K562 (cell line): ENCODE measurements around the gene GADD45B. TPM values are rescaled to one million over a fixed set of nuclear protein-coding genes. Genes with fewer than 3 reads are reported as not detected.

Experiments used
- ATF7 ChIP-seq: fragments of 450-650 bp; IDR thresholded peaks from 2 replicates; pipeline ENCODE4 v1.7.1; 2014; ENCODE audit warnings: mild to moderate bottlenecking, moderate library complexity
- L3MBTL2 ChIP-seq: fragments of 450-650 bp; IDR thresholded peaks from 2 replicates; pipeline ENCODE4 v1.6.1; 2016; ENCODE audit warnings: mild to moderate bottlenecking, moderate library complexity
- NRF1 ChIP-seq, 2 experiments: fragments of 450-650 bp; IDR thresholded peaks in 1 of 2; conservative IDR thresholded peaks in 1 of 2; 2 replicates each; pipeline ENCODE4 v1.6.1; 2014; ENCODE audit warnings: mild to moderate bottlenecking in 2 of 2
- STAT6 ChIP-seq: sonication (generic); formaldehyde crosslinking; IDR thresholded peaks from 2 replicates; pipeline ENCODE4 v1.8.1; 2023; ENCODE audit warnings: mild to moderate bottlenecking, missing genetic modification reagents
- TGIF2 ChIP-seq: sonication (generic); formaldehyde crosslinking; IDR thresholded peaks from 2 replicates; pipeline ENCODE4 v1.8.1; 2022; ENCODE audit warnings: mild to moderate bottlenecking, missing genetic modification reagents, moderate library complexity
- USF2 ChIP-seq: sonication (generic); formaldehyde crosslinking; IDR thresholded peaks from 2 replicates; pipeline ENCODE4 v1.5.0; 2020; ENCODE audit warnings: missing genetic modification reagents
- ZBTB17 ChIP-seq: fragments of 450-650 bp; formaldehyde crosslinking; IDR thresholded peaks from 2 replicates; pipeline ENCODE4 v1.4.0; 2020; ENCODE audit warnings: mild to moderate bottlenecking
- ZBTB40 ChIP-seq, 2 experiments: fragments of 450-650 bp in 1 of 2; sonication (generic) in 1 of 2; formaldehyde crosslinking in 1 of 2; IDR thresholded peaks; 2 replicates each; pipeline versions ENCODE4 v1.7.1 to v1.9.0; 2016 to 2022; ENCODE audit warnings: inconsistent platforms in 1 of 2, mild to moderate bottlenecking in 1 of 2, missing genetic modification reagents in 1 of 2
- ZC3H11A ChIP-seq: IDR thresholded peaks from 2 replicates; pipeline ENCODE4 v1.6.1; 2012; ENCODE audit warnings: low read depth, low read length, improper control_type of control experiment
- ZNF592 ChIP-seq: fragments of 450-650 bp; IDR thresholded peaks from 2 replicates; pipeline ENCODE4 v1.6.1; 2017; ENCODE audit warnings: antibody characterized with exemption, mild to moderate bottlenecking
- ZNF76 ChIP-seq: fragments of 250-450 bp; sonication (Bioruptor Pico); IDR thresholded peaks from 2 replicates; pipeline ENCODE4 v1.4.0; 2020; ENCODE audit warnings: mild to moderate bottlenecking, moderate library complexity, borderline replicate concordance
- polyA plus RNA-seq, 8 experiments: library from polyadenylated mRNA; depleted of rRNA in 4 of 8; stranded (reverse) in 5 of 8; unstranded in 3 of 8; fragments of >200 nt; fragmentation: Nextera tagmentation in 2 of 8; fragmentation: Illumina TruSeq in 1 of 8; extraction: Ambion mirVana in 2 of 8; extraction: Trizol in 1 of 8; gene quantifications; 2 replicates each; pipeline versions ENCODE4 v1.2.1 to v1.2.3, GENCODE V29; 2011 to 2014; ENCODE audit warnings: inconsistent platforms in 1 of 8, missing spikeins in 1 of 8
- total RNA-seq, 7 experiments: library from RNA; depleted of rRNA in 6 of 7; stranded (reverse); fragments of >200 nt in 6 of 7; fragmentation: Illumina TruSeq in 2 of 7; extraction: Trizol in 2 of 7; gene quantifications; 2 replicates each; pipeline versions ENCODE4 v1.2.1 to v1.2.3, GENCODE V29; 2011 to 2021; ENCODE audit warnings: low replicate concordance in 1 of 7

The GADD45B gene
- total and polyA plus RNA-seq, 9 of the 15 experiments (the other 6 are each of a cell fraction or from before 2014, with no cell fraction given), result 0.06 to 4.1 (median 2.1) TPM

- TF ChIP-seq ZBTB40 (IDR thresholded peaks at IDR 0.05), result 0 out of 2 replicates have a peak, but pooled peaks have one; percentile 38
- no peak for TF ChIP-seq ZBTB40 (CRISPR knock-in tag; IDR thresholded peaks at IDR 0.05)
- no peak for TF ChIP-seq ZNF592
- no peak for TF ChIP-seq STAT6 (CRISPR knock-in tag)
- TF ChIP-seq ZNF76 (CRISPR knock-in tag), result no peak
- TF ChIP-seq ZC3H11A, result no peak
- TF ChIP-seq USF2 (CRISPR knock-in tag), result no peak
- TF ChIP-seq TGIF2 (CRISPR knock-in tag), result no peak
- TF ChIP-seq ATF7, result peak; percentile 81
- peak; percentile 64 for TF ChIP-seq L3MBTL2
- peak; percentile 39; the same call in 1 of the 2 replicates for TF ChIP-seq ZBTB17 (CRISPR knock-in tag)
- 0 out of 4 replicates have a peak, but pooled peaks of 1 of the 2 experiments have one; percentile 20 for TF ChIP-seq NRF1 (conservative IDR thresholded peaks at IDR 0.05 in 1 of 2, IDR thresholded peaks at IDR 0.05 in 1 of 2)
Observed at GRCh38 chr19:2507109-2507508, 31.2 kb downstream of the GADD45B start (continued).
